Type B pancreatic cell (in vitro differentiated cells): Measurements from ENCODE around the gene FMN1. TPM values are rescaled to one million over a fixed set of nuclear protein-coding genes. Genes with fewer than 3 reads are reported as not detected.

Source experiments
- DNase-seq: peaks from one replicate; pipeline ENCODE4 v3.0.0; 2021; ENCODE audit warnings: mixed read lengths; ENCODE audit not compliant: unreplicated experiment; ENCODE audit errors: extremely low spot score
- H3K27ac Mint-ChIP-seq: 2 replicates; pipeline ENCODE4 v1.8.0; 2021; ENCODE audit warnings: mild to moderate bottlenecking, mixed read lengths
- H3K27me3 Mint-ChIP-seq: 2 replicates; pipeline ENCODE4 v1.8.0; 2021; ENCODE audit warnings: mixed read lengths
- H3K36me3 Mint-ChIP-seq: 2 replicates; pipeline ENCODE4 v1.8.0; 2021; ENCODE audit warnings: mixed read lengths
- H3K4me1 Mint-ChIP-seq: one replicate; pipeline ENCODE4 v1.8.0; 2021; ENCODE audit warnings: mixed read lengths; ENCODE audit not compliant: unreplicated experiment
- H3K4me3 Mint-ChIP-seq: 2 replicates; pipeline ENCODE4 v1.8.0; 2021; ENCODE audit warnings: mild to moderate bottlenecking, mixed read lengths
- H3K9me3 Mint-ChIP-seq: 2 replicates; pipeline ENCODE4 v1.8.0; 2021; ENCODE audit warnings: mixed read lengths
- CTCF ChIP-seq: fragments of 200-600 bp; sonication (generic); conservative IDR thresholded peaks from 2 replicates; pipeline ENCODE4 v1.5.0; 2021; ENCODE audit warnings: antibody characterized with exemption, mild to moderate bottlenecking
- total RNA-seq: library from RNA; stranded (reverse); gene quantifications from 2 replicates; pipeline ENCODE4 v1.2.1, GENCODE V29; 2021; ENCODE audit warnings: low replicate concordance

The FMN1 gene
- total RNA-seq, 1 donor from 2014 or later = 22.1 TPM

GRCh38 chr15:33204087-33204486 is 9.6 kb upstream of the FMN1 start:
- H3K27me3 Mint-ChIP-seq = peaks cover 18% of the 10 kb centered on the region
- TF ChIP-seq CTCF = no peak
- H3K4me3 Mint-ChIP-seq = no peak overlapping the region
- no peaks in the 10 kb centered on the region for H3K9me3 Mint-ChIP-seq
- no peak overlapping the region for H3K27ac Mint-ChIP-seq
- H3K4me1 Mint-ChIP-seq = peaks cover 26% of the 10 kb centered on the region
- no peaks in the 10 kb centered on the region for H3K36me3 Mint-ChIP-seq
- DNase-seq = no peak

- peak overlapping the region; percentile 62 for H3K27ac Mint-ChIP-seq
- peaks cover 18% of the 10 kb centered on the region for H3K27me3 Mint-ChIP-seq
- H3K9me3 Mint-ChIP-seq = no peaks in the 10 kb centered on the region
- peaks cover 26% of the 10 kb centered on the region for H3K4me1 Mint-ChIP-seq
- no peaks in the 10 kb centered on the region for H3K36me3 Mint-ChIP-seq
- H3K4me3 Mint-ChIP-seq = peak overlapping the region; percentile 62
- peak; percentile 30 for TF ChIP-seq CTCF
- DNase-seq = no peak
Observed at GRCh38 chr15:33201491-33202231, 7.1 kb upstream of the FMN1 start.

GRCh38 chr15:33200903-33201302 is 6.4 kb upstream of the FMN1 start:
- no peak for TF ChIP-seq CTCF
- H3K27ac Mint-ChIP-seq = peak overlapping the region; percentile 72
- no peak for DNase-seq
- H3K4me3 Mint-ChIP-seq = peak overlapping the region; percentile 2
- peaks cover 26% of the 10 kb centered on the region for H3K4me1 Mint-ChIP-seq
- H3K36me3 Mint-ChIP-seq = no peaks in the 10 kb centered on the region
- H3K27me3 Mint-ChIP-seq = peaks cover 21% of the 10 kb centered on the region
- H3K9me3 Mint-ChIP-seq = no peaks in the 10 kb centered on the region

GRCh38 chr15:33200444-33200843 is 5.9 kb upstream of the FMN1 start:
- H3K4me3 Mint-ChIP-seq = peak overlapping the region; percentile 2
- H3K4me1 Mint-ChIP-seq = peaks cover 26% of the 10 kb centered on the region
- H3K36me3 Mint-ChIP-seq = no peaks in the 10 kb centered on the region
- no peaks in the 10 kb centered on the region for H3K9me3 Mint-ChIP-seq
- peak overlapping the region; percentile 72 for H3K27ac Mint-ChIP-seq
- no peak for DNase-seq
- no peak for TF ChIP-seq CTCF
- peaks cover 22% of the 10 kb centered on the region for H3K27me3 Mint-ChIP-seq

- no peak for DNase-seq
- H3K4me3 Mint-ChIP-seq = no peak overlapping the region
Observed at GRCh38 chr15:33198541-33198940, 4.0 kb upstream of the FMN1 start.

More at GRCh38 chr15:33198541-33198940, 4.0 kb upstream of the FMN1 start:
- Mint-ChIP-seq H3K27ac (no peak overlapping the region), H3K36me3 (no peaks in the 10 kb centered on the region), H3K4me1 (peaks cover 21% of the 10 kb centered on the region), H3K27me3 (peaks cover 28% of the 10 kb centered on the region), H3K9me3 (no peaks in the 10 kb centered on the region)
- no peak for TF ChIP-seq CTCF
